ENCODE measurements around the gene TYMP. TPM values are rescaled to one million over a fixed set of nuclear protein-coding genes. Genes with fewer than 3 reads are reported as not detected.

The TYMP gene
- total RNA-seq, 1 experiment from 2014 or later, result 1.5 TPM

DNA sequence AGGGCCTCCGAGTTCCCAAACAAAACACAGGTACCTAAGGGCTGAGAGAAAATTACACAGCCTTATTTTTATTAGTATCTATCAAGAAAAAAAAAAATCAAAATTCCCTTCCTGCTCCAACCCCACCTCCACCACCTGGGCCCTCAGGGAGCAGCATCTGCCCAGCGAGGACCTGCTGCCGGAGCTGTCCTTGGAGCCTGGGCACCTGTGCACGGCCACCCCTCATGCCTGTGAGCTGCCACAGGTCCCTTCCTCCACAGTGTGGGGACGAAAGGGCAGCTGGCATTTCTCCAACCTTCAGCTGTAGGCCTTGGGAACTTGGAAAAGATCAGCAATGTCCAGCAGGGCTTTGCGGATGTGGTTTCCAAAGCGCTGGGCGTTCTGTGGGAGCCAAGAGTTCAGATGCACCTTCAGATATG lies 39.2 kb upstream of the TYMP start:
- peaks cover 5% of the 10 kb centered on the region for H3K27me3 Mint-ChIP-seq (ENCODE audit: low read depth)
- no peak overlapping the region for H3K4me3 Mint-ChIP-seq
- no peak overlapping the region for H3K27ac Mint-ChIP-seq
- no peak for TF ChIP-seq NR3C1 (CRISPR knock-in tag; conservative IDR thresholded peaks at IDR 0.05; ENCODE audit: low read depth)
- no peak for ATAC-seq
- CTCF ChIA-PET, result interaction anchor here (1.2 kb wide), 1 partner anchor 52 kb away, joined by 3 read pairs; no protein-coding TSS in a partner anchor
- POLR2A ChIA-PET, result interaction anchor here (0.6 kb wide), 1 partner anchor 53 kb away, joined by 4 read pairs; no protein-coding TSS in a partner anchor
- peaks cover 31% of the 10 kb centered on the region for H3K36me3 Mint-ChIP-seq
- DNase-seq (ENCODE audit: low spot score), result no peak
- H3K9me3 Mint-ChIP-seq, result no peaks in the 10 kb centered on the region
- H3K4me1 Mint-ChIP-seq, result no peaks in the 10 kb centered on the region

DNA sequence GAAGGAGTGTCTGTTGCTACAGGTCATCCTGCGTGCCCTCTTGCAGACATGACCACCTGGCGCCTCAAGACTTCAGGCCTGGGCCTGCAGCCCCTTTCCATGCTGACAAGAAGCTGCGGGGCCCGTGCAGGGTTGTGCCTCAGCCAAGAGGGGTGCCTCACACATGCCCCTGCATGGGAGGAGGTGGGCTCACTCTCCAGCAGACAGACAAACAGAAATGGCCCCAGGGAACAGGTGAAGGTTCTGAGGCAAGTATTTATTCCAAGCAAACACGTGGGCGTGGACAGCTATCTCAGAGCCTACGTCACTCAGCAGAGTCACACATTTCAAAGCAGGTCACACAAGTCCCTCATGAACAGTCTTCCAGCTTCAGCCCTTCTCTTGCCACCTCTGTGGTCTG lies 38.8 kb upstream of the TYMP start:
- ChIA-PET POLR2A (no interaction called here), CTCF (no interaction called here)
- no peak for TF ChIP-seq ZBTB21 (CRISPR knock-in tag; IDR thresholded peaks at IDR 0.05; ENCODE audit: borderline replicate concordance)
- TF ChIP-seq, protein P1, sequence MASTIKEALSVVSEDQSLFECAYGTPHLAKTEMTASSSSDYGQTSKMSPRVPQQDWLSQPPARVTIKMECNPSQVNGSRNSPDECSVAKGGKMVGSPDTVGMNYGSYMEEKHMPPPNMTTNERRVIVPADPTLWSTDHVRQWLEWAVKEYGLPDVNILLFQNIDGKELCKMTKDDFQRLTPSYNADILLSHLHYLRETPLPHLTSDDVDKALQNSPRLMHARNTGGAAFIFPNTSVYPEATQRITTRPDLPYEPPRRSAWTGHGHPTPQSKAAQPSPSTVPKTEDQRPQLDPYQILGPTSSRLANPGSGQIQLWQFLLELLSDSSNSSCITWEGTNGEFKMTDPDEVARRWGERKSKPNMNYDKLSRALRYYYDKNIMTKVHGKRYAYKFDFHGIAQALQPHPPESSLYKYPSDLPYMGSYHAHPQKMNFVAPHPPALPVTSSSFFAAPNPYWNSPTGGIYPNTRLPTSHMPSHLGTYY (CRISPR knock-in tag; IDR thresholded peaks at IDR 0.05), result no peak
- TF ChIP-seq TEAD4 (CRISPR knock-in tag; IDR thresholded peaks at IDR 0.05), result no peak
- no peak for TF ChIP-seq ELF4 (CRISPR knock-in tag; IDR thresholded peaks at IDR 0.05; ENCODE audit: low read depth)
- TF ChIP-seq, protein P2, sequence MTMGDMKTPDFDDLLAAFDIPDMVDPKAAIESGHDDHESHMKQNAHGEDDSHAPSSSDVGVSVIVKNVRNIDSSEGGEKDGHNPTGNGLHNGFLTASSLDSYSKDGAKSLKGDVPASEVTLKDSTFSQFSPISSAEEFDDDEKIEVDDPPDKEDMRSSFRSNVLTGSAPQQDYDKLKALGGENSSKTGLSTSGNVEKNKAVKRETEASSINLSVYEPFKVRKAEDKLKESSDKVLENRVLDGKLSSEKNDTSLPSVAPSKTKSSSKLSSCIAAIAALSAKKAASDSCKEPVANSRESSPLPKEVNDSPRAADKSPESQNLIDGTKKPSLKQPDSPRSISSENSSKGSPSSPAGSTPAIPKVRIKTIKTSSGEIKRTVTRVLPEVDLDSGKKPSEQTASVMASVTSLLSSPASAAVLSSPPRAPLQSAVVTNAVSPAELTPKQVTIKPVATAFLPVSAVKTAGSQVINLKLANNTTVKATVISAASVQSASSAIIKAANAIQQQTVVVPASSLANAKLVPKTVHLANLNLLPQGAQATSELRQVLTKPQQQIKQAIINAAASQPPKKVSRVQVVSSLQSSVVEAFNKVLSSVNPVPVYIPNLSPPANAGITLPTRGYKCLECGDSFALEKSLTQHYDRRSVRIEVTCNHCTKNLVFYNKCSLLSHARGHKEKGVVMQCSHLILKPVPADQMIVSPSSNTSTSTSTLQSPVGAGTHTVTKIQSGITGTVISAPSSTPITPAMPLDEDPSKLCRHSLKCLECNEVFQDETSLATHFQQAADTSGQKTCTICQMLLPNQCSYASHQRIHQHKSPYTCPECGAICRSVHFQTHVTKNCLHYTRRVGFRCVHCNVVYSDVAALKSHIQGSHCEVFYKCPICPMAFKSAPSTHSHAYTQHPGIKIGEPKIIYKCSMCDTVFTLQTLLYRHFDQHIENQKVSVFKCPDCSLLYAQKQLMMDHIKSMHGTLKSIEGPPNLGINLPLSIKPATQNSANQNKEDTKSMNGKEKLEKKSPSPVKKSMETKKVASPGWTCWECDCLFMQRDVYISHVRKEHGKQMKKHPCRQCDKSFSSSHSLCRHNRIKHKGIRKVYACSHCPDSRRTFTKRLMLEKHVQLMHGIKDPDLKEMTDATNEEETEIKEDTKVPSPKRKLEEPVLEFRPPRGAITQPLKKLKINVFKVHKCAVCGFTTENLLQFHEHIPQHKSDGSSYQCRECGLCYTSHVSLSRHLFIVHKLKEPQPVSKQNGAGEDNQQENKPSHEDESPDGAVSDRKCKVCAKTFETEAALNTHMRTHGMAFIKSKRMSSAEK (CRISPR knock-in tag; IDR thresholded peaks at IDR 0.05; ENCODE audit: borderline replicate concordance), result no peak
- TF ChIP-seq GRHL2 (CRISPR knock-in tag; IDR thresholded peaks at IDR 0.05; ENCODE audit: insufficient replicate concordance, severe bottlenecking), result no peak
- no peak for TF ChIP-seq KAT7 (CRISPR knock-in tag; IDR thresholded peaks at IDR 0.05; ENCODE audit: borderline replicate concordance)
- TF ChIP-seq, protein P3, sequence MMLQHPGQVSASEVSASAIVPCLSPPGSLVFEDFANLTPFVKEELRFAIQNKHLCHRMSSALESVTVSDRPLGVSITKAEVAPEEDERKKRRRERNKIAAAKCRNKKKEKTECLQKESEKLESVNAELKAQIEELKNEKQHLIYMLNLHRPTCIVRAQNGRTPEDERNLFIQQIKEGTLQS (CRISPR knock-in tag; conservative IDR thresholded peaks at IDR 0.05), result no peak
- TF ChIP-seq ZNF263 (CRISPR knock-in tag; IDR thresholded peaks at IDR 0.05; ENCODE audit: low read depth), result no peak
- no peak for TF ChIP-seq NFATC4 (CRISPR knock-in tag; IDR thresholded peaks at IDR 0.05)
- TF ChIP-seq, protein P4, sequence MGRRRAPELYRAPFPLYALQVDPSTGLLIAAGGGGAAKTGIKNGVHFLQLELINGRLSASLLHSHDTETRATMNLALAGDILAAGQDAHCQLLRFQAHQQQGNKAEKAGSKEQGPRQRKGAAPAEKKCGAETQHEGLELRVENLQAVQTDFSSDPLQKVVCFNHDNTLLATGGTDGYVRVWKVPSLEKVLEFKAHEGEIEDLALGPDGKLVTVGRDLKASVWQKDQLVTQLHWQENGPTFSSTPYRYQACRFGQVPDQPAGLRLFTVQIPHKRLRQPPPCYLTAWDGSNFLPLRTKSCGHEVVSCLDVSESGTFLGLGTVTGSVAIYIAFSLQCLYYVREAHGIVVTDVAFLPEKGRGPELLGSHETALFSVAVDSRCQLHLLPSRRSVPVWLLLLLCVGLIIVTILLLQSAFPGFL (CRISPR knock-in tag; IDR thresholded peaks at IDR 0.05; ENCODE audit: borderline replicate concordance), result no peak
- no peak for TF ChIP-seq NR2C2 (CRISPR knock-in tag; IDR thresholded peaks at IDR 0.05)
- H3K27ac Mint-ChIP-seq, result no peak overlapping the region
- peaks cover 31% of the 10 kb centered on the region for H3K36me3 Mint-ChIP-seq
- H3K4me3 Mint-ChIP-seq, result no peak overlapping the region
- H3K4me1 Mint-ChIP-seq, result peaks cover under 1% of the 10 kb centered on the region
- no peak for ATAC-seq
- no peak for DNase-seq (ENCODE audit: low spot score)
- no peaks in the 10 kb centered on the region for H3K9me3 Mint-ChIP-seq
- peaks cover 9% of the 10 kb centered on the region for H3K27me3 Mint-ChIP-seq (ENCODE audit: low read depth)

DNA sequence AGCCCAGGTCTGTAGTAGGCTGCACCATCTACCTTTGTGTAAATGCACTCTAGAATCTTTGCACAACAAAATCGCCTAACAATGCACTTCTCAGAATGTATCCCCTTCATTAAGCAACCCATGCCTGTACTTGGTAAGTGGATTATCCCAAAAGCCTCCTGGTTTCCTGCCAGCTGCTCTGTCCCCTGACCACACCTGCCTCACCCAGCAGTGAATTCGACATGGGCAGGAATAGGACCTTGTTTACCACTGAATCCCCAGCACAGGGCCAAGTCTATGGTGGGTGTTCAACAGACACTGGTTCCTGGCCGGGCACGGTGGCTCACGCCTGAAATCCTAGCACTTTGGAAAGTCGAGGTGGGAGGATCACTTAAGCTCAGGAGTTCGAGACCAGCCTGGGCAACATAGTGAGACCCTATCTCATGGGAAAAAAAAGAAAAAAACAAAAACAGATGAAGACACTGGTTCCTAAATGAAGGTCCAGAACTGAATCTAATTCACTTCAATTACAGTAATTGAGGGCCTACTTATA lies 38.0 kb upstream of the TYMP start:
- H3K27me3 Mint-ChIP-seq (ENCODE audit: low read depth), result peaks cover 14% of the 10 kb centered on the region
- POLR2A ChIA-PET, result no interaction called here
- no peak for ATAC-seq
- CTCF ChIA-PET, result no interaction called here
- H3K9me3 Mint-ChIP-seq, result no peaks in the 10 kb centered on the region
- H3K27ac Mint-ChIP-seq, result no peak overlapping the region
- H3K36me3 Mint-ChIP-seq, result peaks cover 30% of the 10 kb centered on the region
- DNase-seq (ENCODE audit: low spot score), result no peak
- no peak overlapping the region for H3K4me3 Mint-ChIP-seq
- peaks cover 6% of the 10 kb centered on the region for H3K4me1 Mint-ChIP-seq
- TF ChIP-seq ESRRA (CRISPR knock-in tag; IDR thresholded peaks at IDR 0.05; ENCODE audit: borderline replicate concordance) (no peak), ZNF121 (CRISPR knock-in tag; IDR thresholded peaks at IDR 0.05) (0 out of 2 replicates have a peak, but pooled peaks have one; percentile 10)

Measured in WTC11 (cell line).